GM12801 (cell line): ENCODE measurements around the gene CRB2.

Source experiments
- CTCF ChIP-seq: IDR thresholded peaks from one replicate; pipeline ENCODE4 v1.5.1; 2011; ENCODE audit warnings: control low read depth; ENCODE audit not compliant: insufficient read length; ENCODE audit errors: extremely low read depth

The CRB2 gene

DNA sequence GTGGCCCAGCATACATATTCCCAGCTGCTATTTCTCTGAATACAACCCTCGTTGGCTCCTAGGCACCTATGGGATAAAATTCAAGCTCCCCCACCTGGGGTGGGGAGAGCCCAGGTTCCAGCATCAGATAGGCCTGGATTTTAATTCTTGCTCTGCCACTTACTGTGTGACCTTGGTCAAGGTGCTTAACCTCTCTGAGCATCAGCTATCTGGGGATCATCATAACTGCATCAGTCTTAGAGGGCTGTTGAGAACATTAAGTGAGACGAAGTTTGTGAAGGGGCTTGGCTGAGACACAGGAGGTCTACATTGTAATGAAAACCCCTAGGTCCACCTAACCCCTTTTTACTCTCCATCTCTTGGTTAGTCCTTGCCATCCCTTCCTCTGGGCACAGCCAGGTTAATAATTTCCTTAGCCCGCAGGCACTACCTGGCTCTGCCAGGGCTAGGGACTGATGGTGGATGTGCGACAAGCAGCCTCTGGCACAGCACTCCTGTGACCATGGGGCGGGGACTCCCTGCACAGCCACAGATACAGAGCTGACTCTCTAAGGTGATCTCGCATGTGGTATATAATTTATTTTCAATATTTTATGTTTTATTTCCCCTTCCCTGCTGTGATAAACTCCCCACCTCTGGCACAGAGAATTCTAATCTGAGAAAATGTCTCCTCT, 68.7 kb downstream of the CRB2 start:
- TF ChIP-seq CTCF: no peak

GRCh38 chr9:123425261-123425821, 69.3 kb downstream of the CRB2 start:
- no peak for TF ChIP-seq CTCF

DNA sequence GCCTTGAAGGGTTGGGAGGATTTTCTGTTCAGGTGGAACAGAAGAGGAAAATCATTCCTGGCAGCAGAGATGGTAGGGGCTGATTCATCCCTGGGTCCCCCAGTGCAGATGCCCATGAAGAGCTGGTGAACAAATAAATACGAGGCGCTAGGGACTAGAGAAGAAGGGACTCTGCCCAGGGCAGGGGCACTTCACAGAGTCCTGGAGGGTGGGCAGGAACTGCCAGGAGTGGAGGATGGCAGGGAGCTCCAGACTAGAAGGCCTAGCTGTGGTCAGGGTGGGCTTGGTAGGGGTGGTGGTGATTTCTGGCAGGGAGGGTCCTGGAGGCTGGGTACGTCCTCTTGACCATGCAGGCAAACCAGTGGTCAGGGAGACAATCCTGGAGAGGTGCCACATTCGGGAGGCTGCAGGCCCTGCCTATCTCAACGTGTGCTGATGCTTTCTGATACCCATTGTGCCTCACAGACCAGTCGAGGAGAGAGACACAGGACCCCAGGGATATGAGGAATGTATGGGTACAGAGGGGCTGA, 69.9 kb downstream of the CRB2 start:
- no peak for TF ChIP-seq CTCF

DNA sequence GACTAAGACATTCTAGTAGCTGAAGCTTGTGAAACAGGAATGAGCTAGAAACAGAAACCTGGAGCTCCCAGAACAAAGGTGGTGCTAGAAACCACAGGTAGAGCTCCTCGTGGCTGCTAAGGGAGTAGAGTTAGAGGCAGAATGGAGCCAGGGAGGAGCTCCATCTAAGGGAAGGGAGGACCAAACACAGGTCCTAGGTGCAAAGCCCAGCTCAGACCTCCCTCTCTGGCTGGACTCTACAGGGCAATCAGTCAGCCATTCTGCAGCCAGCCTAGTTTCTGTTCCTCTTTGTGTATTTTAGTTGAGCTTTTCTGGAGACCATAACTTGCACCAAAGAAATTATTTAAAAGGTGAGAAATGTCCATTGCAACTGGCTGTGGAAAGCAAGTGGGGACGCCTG, 70.4 kb downstream of the CRB2 start:
- no peak for TF ChIP-seq CTCF
